ENCODE measurements around the gene TMEM106A. TPM values are rescaled to one million over a fixed set of nuclear protein-coding genes. Genes with fewer than 3 reads are reported as not detected.
A peak's percentile ranks its signal among the peaks of the same experiment; 100 is the strongest.

Gene TMEM106A
- total RNA-seq, 4 donors from 2014 or later, result 0.57 to 4.6 (median 1.4) TPM

DNA sequence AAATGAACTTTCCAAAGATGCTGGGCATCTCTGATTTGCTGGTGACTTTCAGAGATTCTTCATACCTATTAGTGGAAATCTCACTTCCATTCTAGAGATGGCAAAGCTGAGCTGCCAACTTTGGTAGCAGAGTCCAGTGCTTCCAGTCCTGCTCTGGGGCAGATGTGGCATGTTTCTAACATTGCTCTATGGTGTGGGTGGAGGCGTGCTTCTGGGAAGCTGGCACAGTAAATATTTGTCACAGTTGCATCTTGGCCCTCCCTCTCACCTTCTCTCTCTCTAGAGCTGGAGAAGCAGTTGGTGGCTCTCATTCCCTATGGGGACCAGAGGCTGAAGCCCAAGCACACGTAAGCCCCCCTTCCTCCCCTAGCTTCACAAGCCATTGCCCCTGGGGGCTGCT, 1.9 kb downstream of the TMEM106A start:
- WGBS, 2 donors, result 75 to 82% methylated on average over 2 of the region's 2 CpGs
- TF ChIP-seq POLR2A (IDR thresholded peaks at IDR 0.05), result no peak
- TF ChIP-seq, protein P1, sequence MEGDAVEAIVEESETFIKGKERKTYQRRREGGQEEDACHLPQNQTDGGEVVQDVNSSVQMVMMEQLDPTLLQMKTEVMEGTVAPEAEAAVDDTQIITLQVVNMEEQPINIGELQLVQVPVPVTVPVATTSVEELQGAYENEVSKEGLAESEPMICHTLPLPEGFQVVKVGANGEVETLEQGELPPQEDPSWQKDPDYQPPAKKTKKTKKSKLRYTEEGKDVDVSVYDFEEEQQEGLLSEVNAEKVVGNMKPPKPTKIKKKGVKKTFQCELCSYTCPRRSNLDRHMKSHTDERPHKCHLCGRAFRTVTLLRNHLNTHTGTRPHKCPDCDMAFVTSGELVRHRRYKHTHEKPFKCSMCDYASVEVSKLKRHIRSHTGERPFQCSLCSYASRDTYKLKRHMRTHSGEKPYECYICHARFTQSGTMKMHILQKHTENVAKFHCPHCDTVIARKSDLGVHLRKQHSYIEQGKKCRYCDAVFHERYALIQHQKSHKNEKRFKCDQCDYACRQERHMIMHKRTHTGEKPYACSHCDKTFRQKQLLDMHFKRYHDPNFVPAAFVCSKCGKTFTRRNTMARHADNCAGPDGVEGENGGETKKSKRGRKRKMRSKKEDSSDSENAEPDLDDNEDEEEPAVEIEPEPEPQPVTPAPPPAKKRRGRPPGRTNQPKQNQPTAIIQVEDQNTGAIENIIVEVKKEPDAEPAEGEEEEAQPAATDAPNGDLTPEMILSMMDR (IDR thresholded peaks at IDR 0.05), result no peak
- intact Hi-C loops (cut with DNase I; ENCODE audit: low total_unique reads), result loop anchor here (10.0 kb wide), 1 partner anchor 1671 kb away; no protein-coding TSS in a partner anchor
- no peak overlapping the region for H3K4me3 ChIP-seq (ENCODE audit: low read depth, poor library complexity, severe bottlenecking)
- DNase-seq (ENCODE audit: low spot score in 2 of 2), result no peak

DNA sequence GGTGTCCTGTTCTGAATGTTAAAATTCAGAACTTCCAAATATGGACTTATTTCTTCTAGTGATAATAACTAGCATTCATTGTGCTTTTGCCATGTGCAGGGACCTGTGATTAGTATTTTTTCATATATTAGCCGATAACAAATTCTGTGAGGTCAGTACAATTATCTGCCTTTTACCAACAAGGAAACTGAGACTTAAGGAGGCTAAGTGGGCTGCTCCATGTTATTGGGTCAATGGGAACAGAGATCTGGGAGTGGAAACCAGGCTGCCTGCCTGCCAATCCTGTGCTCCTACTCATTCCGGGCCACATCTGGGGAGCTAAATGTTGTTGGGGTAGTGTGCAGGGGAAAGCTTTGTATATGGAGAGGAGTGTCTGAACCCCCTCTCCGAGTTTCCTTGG, 3.7 kb downstream of the TMEM106A start:
- WGBS, 2 donors, result 93 to 96% methylated on average over 3 of the region's 3 CpGs
- H3K4me3 ChIP-seq (ENCODE audit: low read depth, poor library complexity, severe bottlenecking), result no peak overlapping the region
- intact Hi-C loops (cut with DNase I; ENCODE audit: low total_unique reads), result loop anchor here (10.0 kb wide), 1 partner anchor 1669 kb away; no protein-coding TSS in a partner anchor
- DNase-seq (ENCODE audit: low spot score in 2 of 2), result no peak
- TF ChIP-seq, protein P1 (IDR thresholded peaks at IDR 0.05), result no peak
- TF ChIP-seq POLR2A (IDR thresholded peaks at IDR 0.05), result no peak

DNA sequence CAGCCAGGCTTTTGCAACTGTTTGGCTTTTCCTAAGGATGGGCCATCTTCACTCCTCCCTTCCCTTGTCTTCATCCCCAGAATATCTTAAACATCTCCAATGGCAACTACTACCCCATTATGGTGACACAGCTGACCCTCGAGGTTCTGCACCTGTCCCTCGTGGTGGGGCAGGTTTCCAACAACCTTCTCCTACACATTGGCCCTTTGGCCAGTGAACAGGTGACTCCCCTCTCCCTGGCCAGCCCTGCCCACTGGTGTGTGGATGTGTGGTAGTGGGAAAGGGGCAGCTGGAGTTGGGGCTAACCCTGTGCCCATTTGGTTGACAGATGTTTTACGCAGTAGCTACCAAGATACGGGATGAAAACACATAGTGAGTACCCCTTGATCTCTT, 4.7 kb downstream of the TMEM106A start:
- 83 to 91% methylated on average over 4 of the region's 4 CpGs for WGBS, 2 donors
- H3K4me3 ChIP-seq (ENCODE audit: low read depth, poor library complexity, severe bottlenecking), result no peak overlapping the region
- intact Hi-C loops (cut with DNase I; ENCODE audit: low total_unique reads), result loop anchor here (10.0 kb wide), 1 partner anchor 1668 kb away; no protein-coding TSS in a partner anchor
- DNase-seq (ENCODE audit: low spot score in 2 of 2), result peak in 1 of 2 donors; percentile 14
- TF ChIP-seq POLR2A (IDR thresholded peaks at IDR 0.05), result no peak
- TF ChIP-seq, protein P1 (IDR thresholded peaks at IDR 0.05), result no peak

DNA sequence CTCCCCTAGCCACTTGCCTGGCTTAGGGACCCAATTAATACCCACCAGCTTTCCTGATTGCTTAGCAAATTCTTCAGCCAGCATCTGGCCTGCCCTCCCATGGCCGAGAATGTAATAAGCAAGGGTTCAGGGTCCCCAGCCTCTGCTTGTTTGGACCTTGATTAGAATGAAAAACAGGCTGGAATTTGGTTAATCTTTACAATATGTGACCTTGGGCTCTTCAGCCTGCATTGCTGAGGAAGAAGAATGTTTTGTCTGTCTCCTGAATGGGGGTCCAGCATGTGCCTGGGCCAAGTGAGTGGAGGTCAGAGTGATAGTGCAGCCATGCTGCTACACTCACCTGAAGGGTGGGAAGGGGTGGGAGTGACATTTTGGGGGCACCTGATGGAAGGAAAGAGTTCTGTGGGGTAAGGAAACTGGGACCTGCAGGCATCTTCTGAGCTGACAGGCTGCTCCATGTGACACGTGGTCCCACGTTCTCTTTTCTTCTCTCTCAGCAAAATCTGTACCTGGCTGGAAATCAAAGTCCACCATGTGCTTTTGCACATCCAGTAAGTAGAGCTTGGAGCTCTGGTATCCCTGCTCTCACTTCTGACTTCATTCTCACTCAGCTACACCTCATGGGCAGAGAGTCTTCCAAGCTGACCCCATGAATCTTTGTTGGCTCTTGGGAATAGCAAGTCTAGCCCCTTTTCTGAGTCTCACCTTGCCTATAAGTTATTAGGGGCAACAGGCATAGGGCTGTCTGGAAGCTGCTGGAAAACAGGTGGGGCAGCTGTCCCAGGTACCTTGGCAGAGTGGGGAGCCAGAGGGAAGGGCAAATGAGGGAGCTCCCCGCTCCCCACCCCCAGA, 5.3 kb downstream of the TMEM106A start:
- H3K4me3 ChIP-seq (ENCODE audit: low read depth, poor library complexity, severe bottlenecking), result no peak overlapping the region
- peak in 1 of 2 donors; percentile 42 for DNase-seq (ENCODE audit: low spot score in 2 of 2)
- intact Hi-C loops (cut with DNase I; ENCODE audit: low total_unique reads), result loop anchor here (10.0 kb wide), 1 partner anchor 1668 kb away; no protein-coding TSS in a partner anchor
- 87 to 91% methylated on average over 4 of the region's 4 CpGs for WGBS, 2 donors
- TF ChIP-seq POLR2A (IDR thresholded peaks at IDR 0.05), result no peak
- TF ChIP-seq, protein P1 (IDR thresholded peaks at IDR 0.05), result peak in 1 of 3 donors; percentile 10

DNA sequence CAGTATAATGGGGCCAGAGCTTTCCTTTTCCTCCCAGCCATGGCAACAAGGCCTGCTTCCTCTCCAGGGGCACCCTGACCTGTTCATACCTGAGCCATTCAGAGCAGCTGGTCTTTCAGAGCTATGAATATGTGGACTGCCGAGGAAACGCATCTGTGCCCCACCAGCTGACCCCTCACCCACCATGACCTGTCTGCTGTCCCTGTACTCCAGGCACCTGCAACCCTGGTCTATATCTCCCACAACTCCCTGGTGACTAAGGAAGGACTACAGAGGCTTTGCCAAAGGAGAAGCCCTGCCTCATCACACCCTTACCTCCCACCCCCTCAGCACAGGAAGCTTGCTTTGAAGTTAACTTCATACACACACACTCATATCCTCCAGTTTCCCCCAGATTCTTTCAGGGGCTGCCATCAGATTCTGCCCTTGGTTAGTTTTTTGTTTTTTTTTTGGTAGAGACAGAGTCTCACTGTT, 6.0 kb downstream of the TMEM106A start:
- intact Hi-C loops (cut with DNase I; ENCODE audit: low total_unique reads), result loop anchor here (10.0 kb wide), 1 partner anchor 1667 kb away; no protein-coding TSS in a partner anchor
- TF ChIP-seq POLR2A (IDR thresholded peaks at IDR 0.05), result no peak
- TF ChIP-seq, protein P1 (IDR thresholded peaks at IDR 0.05), result no peak

More for the DNA sequence above, 6.0 kb downstream of the TMEM106A start:
- peak in 1 of 2 donors; percentile 71 for DNase-seq (ENCODE audit: low spot score in 2 of 2)
- WGBS, 2 donors, result 92 to 93% methylated on average over 2 of the region's 2 CpGs
- H3K4me3 ChIP-seq (ENCODE audit: low read depth, poor library complexity, severe bottlenecking), result no peak overlapping the region
